HG02610 (cell line): ENCODE measurements around the gene ENPP3.
"Not testable (repeated sequence)": the region's sequence is repeated elsewhere in the genome, so short reads cannot be mapped to it uniquely, and the experiment has no call there.

ENCODE experiments used
- ATAC-seq: cut with Tn5 transposase; IDR thresholded peaks from one replicate; pipeline ENCODE4 v1.9.1; 2021; ENCODE audit warnings: mild to moderate bottlenecking, moderate library complexity; ENCODE audit not compliant: unreplicated experiment

ENPP3 gene

DNA sequence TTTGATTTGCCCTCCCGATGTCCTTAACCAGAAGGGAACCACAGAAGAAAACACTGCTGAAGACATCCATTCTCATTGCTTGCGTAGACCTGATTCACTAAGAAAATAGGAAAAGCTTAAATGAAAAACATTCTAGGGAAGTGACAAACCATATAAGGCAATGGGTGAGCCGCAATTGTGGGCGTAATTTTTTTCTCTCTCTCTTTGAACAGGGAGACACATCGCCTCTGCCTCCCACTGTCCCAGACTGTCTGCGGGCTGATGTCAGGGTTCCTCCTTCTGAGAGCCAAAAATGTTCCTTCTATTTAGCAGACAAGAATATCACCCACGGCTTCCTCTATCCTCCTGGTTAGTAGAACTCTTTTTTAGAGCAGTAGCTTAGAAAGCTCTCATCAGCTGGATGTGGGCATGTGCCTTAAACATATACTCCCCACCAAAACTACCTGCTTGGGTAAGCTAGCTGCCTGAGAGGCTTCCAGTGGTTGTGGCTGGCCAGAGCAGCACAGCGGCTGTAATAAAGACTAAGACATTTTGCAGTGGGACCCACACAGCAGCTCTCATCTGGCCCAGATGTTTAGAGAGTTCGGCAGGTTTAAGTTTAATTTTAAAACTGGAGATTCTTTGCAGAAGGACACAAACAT lies 96.4 kb downstream of the ENPP3 start:
- no peak for ATAC-seq

DNA sequence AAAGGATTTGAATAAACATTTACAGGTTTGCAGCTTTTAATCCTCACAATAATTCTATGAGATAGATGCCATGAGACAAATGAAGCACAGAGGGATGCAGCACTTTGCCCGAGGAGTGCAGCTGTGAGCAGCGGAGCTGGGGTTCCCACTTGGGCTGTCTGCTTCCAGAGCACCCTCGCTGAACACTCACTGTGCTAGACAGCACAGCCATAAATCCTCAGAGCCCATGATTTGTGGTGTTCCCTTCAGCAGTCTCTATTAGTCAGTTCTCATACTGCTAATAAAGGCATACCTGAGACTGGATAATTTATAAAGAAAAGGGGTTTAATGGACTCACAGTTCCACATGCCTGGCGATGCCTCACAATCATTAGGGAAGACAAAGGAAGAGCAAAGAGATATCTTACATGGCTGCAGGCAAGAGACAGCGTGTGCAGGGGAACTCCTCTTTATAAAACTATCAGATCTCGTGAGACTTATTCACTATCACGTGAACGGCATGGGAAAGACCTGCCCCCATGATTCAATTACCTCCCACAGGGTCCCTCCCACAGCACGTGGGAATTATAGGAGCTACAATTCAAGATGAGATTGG lies 99.0 kb downstream of the ENPP3 start:
- ATAC-seq: no peak

DNA sequence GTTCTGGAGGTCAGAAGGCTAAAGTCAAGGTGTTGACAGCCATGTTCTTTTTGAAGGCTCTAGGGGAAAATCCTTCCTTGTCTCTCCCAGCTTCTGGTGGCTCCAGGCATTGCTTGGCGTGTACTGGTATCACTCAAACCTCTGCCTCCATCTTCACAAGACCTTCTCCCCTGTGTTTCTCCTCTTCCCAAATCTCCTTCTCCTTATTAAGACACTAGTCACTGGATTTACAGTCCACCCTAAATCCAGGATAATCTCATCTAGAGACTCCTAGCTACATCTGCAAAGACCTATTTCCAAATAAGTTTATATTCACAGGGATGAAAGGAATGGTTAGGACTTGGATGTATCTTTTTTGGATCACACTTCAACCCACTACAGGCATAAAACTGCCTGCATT lies 99.7 kb downstream of the ENPP3 start:
- ATAC-seq: no peak

DNA sequence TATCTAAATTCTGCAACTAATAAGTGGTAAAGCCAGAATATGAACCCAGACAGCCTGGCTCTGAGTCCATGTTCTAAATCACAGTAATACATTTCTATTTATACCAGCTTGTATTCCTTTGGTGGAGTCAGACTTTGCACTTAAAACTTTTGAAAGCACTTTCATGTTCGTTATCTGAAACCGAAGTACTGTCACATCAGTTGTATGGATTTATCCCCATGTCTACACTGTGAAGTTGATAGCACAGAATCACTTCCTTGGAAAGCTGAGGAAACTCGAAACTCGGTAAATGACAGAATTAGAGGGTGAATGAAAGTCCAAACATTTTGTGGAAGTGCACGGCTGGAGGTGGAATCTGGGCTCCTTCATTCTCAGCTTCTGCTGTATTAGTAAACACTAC lies 102.0 kb downstream of the ENPP3 start:
- no peak for ATAC-seq

DNA sequence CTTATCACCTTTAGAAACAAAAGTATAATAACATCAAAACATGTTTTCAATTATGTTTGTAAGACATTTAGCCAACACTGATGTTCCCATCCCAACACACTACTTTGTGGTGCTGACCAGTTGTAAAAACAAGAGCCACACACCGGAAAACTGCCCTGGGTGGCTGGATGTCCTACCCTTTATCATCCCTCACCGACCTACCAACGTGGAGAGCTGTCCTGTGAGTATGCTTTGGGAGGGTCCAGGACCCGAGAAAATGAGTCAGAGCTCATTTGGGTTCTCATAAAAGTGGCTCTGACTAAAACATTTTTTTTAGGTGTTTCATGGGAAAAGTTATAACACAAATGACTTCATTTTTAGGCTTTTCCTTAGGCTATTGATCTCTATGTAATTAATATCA lies 103.1 kb downstream of the ENPP3 start:
- ATAC-seq: no peak

DNA sequence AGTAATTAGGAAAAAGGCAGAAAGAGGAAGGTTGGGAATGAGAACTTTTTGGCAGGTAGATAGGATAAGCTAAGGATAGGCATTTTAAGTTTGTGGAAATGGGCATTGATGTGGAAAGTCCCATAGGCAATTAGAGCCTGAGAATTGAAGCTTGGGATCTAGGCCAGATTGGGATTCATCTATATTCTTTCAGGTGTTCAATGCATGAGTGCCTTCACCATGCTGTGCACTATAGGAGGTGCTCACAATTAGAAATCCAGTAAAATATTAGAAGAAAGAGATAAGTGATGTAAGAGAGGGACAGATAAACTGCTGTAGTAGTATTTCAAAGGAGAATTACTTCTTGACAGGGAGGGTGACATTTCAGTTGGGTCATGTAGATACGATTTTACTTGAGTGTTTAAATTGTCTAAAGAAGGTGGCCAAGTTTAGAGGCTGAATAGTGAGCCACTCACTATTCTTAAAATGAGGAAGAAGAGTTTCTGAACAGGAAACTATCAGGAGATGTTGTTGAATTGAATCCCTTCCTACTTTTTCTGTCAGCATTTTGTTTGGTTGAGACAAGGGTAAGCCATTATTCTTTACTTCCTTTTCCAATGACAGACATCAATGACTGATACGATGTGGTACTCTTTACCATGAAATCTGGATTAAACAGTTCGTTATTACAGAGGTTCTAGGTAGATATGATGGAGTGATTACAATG lies 104.7 kb downstream of the ENPP3 start:
- no peak for ATAC-seq

DNA sequence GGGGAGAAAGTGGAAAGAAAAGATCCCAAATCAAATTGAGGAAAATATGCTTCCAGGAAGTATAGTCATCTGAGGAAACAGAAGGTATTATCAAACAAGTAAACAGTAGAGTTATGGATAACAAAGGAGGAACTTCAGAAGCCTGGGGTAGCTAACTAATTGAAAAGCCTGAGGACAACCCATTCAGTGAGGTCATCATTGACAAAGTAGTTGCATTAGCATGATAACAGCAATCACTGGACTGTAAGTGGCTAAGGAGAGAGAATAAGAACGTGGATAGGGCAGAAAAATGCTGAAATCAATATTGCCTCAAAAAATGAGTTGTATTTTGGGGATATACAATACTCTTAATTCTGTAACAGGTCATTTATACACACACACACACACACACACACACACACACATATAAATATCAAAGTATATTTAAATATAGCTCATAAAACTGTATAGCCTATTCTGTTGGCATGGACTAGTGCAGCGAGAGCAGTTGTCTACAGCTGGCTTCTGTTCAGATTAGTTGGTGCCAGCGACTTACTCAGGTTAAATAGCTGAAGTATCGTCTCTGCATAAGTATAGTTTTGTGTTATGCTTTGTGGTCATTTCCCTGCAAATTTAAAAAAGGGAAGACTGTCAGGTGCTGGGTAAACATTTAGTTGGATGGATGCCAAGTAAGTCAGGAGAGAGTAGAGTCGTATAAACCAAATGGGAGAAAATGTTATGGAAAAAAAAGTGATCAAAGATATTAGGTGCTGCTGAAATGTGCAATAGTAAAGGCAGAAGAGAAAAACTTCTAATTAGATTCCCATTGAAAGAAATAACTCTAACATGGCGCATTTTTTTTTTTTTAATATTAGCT lies 107.6 kb downstream of the ENPP3 start:
- ATAC-seq: no peak

DNA sequence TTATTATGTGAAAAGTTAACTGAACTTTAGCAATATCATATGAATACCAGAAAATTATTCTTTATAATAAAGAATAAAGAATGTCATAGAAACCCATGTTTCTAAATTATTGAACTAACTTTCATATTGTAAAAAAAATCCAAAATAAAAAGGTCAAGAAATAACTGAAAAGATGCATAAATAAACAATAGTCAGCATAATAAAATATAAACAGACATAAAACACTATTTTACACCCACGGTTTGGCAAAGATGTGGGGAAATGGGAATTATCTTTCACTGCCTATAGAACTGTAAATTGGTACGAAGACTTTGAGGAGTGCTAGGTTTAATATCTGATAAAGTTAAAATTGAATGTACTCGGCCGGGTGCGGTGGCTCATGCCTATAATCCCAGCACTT lies 108.4 kb downstream of the ENPP3 start:
- no peak for ATAC-seq

DNA sequence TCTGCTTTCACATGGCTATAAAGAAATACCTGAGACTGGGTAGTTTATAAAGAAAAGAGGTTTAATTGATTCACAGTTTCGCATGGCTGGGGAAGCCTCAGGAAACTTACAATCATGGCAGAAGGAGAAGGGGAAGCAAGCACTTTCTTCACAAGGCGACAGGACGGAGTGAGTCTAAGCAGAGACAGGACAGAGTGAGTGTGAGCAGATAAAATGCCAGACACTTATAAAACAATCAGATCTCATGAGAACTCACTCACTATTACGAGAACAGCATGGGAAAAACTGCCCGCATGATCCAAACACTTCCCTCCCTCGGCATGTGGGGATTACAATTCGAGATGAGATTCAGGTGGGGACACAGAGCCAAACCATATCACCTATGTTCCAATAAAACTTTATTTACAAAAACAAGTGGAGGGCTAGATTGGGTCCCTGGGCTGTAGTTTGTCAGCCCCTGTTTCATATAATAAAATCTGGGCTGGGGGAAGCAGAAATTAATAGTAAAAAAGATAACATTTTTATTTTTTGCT lies 110.8 kb downstream of the ENPP3 start:
- no peak for ATAC-seq

DNA sequence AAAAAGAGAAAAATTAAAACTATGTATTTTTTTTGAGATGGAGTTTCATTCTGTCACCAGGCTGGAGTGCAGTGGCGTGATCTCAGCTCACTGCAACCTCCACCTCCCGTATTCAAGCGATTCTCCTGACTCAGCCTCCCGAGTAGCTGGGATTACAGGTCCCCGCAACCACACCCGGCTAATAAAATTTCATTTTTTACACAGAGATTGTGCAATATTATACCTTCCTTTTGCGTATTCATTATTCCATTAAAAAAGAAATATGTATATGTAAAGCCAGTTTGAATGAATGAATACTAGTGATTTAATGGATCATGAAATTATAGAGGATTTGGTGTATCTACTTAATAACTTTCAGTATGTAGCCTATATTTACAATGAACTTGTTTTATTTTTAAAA lies 111.9 kb downstream of the ENPP3 start:
- ATAC-seq: no peak

DNA sequence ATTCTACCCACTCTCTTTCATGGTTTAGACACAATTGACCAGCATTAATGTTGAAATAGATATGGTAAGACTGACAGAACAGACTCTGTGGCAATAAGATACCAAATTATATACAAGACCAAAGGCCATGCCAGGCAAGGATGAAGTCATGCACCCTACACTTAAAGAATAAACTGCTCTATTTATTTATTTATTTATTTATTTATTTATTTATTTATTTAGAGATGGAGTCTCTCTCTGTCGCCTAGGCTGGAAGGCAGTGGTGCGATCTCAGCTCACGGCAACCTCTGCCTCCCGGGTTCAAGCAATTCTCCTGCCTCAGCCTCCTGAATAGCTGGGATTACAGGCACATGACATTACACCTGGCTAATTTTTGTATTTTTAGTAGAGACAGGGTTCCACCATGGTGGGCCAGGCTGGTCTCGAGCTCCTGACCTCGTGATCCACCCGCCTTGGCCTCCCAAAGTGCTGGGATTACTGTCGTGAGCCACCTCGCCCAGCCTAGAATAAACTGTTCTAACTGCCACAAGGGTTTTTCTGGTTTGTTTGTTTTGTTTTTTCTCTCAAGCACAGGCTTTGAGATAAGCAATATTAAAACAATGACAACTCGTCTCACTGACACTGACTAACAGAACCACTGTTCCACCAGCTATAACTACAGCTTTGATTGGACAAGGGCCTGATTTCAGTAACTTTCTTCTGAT lies 114.1 kb downstream of the ENPP3 start:
- ATAC-seq: not testable (repeated sequence)

DNA sequence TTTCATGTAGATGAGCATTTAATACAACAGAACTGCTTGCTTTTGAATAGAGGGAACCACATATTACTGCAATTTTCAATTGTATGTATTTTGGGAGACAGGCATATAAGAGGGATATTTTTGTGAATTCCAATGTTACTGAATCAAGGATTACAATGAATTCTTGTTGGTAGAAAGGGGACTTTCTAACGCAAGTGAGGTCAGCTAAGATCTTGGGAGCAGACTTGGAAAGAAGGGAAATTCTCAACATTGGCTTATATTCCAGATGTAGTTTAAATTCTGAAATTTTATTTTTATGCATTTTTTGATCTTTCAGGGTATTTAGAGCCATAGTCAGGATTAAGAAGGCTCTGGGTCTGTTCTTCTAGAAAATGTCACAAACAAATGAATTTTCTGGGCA lies 117.0 kb downstream of the ENPP3 start:
- no peak for ATAC-seq

DNA sequence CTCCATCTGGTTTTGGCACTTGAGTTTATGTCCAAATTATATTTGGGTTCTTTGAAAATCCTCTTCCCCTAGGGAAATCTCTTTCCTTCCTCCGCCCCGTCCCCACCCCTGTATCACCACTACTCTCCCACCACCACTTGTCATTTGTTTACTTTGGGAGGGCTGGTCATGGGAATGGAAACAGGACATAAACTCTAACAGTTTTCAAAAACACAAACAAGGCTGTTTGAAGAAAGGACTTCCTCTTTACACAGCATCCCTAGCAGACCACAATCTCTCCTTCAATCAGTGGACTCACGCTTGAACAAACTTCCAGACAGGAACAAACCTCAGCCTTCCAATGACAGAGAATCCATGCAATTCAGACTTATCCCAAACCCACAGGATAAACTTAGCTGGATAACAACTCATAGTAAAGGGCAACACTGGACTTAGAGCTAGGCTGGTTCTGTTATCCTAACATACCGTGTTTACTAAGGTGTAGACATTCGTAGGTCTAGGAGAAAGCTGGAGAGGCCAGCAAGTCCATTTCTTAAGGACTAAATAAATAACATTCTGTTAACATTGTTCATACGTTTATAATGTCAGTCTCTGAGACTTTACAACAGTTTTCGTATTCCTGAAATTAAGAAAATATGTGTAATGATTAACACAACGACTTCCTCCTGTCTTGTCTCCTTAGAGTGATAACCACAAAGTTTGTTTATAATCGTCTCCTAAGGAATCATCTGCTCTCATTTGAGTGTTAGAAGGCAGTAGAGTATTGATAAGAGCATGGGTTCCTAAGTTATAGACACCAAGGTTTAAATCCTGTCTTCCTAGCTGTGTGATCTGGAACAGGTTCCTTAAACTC lies 117.8 kb downstream of the ENPP3 start:
- no peak for ATAC-seq

DNA sequence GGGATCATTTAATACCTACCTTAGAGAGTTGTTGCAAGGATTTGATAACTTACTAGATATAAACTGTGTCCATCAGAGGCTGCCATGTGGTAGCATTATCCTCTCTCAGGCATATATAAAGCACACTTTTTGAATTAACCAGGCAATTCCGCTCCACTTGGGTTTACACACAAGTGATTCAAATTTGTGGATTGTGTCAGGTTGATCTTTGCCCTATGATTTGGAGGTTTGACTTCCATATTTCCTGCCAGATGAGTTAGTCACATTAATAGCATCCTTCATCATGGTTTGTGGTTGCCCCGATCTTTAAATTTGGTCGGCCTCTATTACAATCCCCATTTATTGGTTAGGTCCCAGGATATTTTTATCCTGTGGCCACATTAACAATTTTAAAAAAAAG lies 118.5 kb downstream of the ENPP3 start:
- ATAC-seq: no peak

DNA sequence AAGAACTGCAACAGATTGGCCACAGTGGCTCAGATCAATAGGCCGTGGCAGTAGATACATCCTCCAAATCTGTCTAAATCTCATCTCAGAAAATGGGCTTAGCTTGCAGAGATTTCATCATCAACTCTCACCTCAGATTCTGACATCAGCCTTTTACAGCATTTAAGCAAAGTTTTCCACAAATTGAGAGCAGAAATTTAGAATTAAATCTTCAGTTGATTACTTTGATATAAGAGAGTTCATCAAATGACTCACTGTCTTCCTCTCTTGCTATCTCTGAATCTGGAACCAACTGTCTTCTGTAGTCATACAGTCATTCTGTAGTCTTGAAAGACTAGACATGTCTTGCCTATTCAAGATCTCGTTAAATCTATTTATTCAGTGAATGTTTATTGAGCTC lies 118.9 kb downstream of the ENPP3 start:
- no peak for ATAC-seq

DNA sequence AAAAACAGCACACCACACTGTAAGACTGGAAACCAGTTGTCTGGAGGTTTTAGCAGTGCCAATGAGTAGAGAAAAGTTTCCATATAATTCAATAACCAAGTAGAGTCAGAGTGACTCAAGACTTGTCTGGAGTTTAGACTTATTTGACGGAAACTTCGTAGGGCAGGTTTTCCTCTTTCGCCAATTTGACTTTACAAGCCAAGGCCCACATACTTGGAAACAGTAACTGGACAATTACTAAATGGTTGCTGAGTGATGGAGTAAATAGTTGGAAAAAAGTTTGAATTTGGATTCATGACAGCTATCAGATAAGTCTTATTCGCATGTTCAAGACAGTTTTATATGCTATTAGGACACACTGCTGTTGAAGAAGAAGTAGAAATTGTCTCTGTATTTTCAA lies 121.8 kb downstream of the ENPP3 start:
- no peak for ATAC-seq

DNA sequence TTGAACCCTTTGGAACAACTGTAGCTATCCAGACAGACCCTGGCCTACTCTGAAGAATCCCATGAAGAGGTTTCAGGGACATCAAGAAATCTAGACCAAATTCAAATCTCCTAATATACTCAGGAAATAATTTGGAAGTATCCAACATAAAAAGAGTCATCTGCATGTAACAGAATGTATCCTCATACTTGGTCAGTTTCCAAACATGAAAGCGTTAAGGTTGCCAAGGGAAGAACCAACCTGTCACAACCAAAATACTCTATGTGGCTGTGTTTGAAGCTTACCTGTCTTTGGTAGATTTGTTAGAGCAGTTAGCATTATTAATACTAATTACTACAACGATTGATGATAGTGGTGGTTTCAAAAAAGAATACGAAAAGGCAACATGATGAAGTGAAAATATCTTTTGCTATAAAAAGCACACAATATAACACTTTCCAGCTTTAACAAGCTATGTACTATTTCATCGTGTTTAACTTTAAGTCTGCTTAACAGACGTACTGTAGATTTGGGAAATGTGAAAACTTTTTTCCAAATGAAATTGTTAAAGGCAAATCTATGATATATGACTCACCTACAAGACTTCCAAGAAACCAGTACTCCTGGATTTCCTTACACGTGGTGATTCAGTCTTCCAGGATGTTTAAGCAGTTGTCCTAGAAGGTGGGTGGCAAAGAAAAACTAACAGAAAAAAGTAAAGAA lies 124.1 kb downstream of the ENPP3 start:
- ATAC-seq: no peak

DNA sequence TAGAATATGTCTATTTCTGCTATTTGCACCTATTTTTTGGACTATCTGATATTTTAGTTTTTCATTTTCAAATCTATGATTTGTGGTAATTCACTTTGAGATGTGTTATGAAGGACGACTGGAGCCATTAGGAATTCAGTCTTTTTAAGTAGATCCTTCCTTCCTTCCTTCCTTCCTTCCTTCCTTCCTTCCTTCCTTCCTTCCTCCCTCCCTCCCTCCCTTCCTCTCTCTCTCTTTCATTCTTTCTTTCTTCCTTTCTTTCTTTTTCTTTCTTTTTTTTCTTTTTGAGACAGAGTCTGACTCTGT lies 124.6 kb downstream of the ENPP3 start:
- no peak for ATAC-seq

DNA sequence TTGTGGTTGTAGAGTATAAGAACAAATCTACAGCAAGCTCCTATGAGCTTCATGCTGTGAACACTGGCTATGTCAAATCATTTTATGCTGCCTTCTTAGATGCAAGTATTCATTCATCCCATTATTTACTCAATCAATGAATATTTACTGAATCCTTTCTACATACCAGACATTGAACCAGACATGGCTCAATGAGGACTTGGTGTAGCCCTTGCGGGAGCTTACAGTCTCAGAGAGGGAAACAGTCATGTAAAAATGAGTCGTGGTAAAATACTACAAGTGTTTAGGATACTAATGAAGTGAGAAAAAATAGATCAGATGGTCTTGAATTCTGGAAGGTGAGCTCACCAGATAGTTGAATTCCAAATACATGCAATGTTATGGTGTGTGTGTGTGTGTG lies 125.9 kb downstream of the ENPP3 start:
- no peak for ATAC-seq
